ENCODE measurements around the gene CTAGE6. TPM values are rescaled to one million over a fixed set of nuclear protein-coding genes. Genes with fewer than 3 reads are reported as not detected.
"Not testable (repeated sequence)": the region's sequence is repeated elsewhere in the genome, so short reads cannot be mapped to it uniquely, and the experiment has no call there.

The CTAGE6 gene
- total and polyA plus RNA-seq, 2 donors (not counting 1 experiment from before 2014, with no cell fraction given): 1.9 TPM; not detected in 1

- Histone ChIP-seq H3K4me2 (replicated peaks; ENCODE audit: low read depth, low read length, poor library complexity, severe bottlenecking) (no peak overlapping the region), H2AFZ (ENCODE audit: insufficient read depth, low read depth, low read length, poor library complexity, severe bottlenecking) (no peak overlapping the region), H3K9me3 (ENCODE audit: control extremely low read depth in 1 of 3, control insufficient read depth in 2 of 3, insufficient read depth in 1 of 3, low read length in 2 of 3) (no peaks in the 10 kb centered on the region), H3K9ac (ENCODE audit: low read length) (no peak overlapping the region), H3K4me3 (ENCODE audit: control extremely low read depth in 1 of 5, extremely low read depth in 1 of 5, insufficient read depth in 1 of 5, low read depth in 2 of 5, low read length in 4 of 5) (no peak overlapping the region), H3K4me1 (ENCODE audit: control insufficient read depth in 2 of 2, insufficient read depth in 2 of 2, low read length in 2 of 2) (no peaks in the 10 kb centered on the region), H4K20me1 (ENCODE audit: control insufficient read depth, insufficient read depth, low read length, poor library complexity, severe bottlenecking) (no peaks in the 10 kb centered on the region), H3K27me3 (replicated peaks in 1 of 4; ENCODE audit: control extremely low read depth in 1 of 4, control insufficient read depth in 3 of 4, insufficient read depth in 4 of 4, low read length in 3 of 4) (no peaks in the 10 kb centered on the region), H3K79me2 (ENCODE audit: control insufficient read depth, insufficient read depth, low read length) (no peaks in the 10 kb centered on the region), H3K27ac (ENCODE audit: low read length in 2 of 2) (no peak overlapping the region), H3K36me3 (replicated peaks in 1 of 2; ENCODE audit: control extremely low read depth in 1 of 2, control insufficient read depth in 1 of 2, extremely low read depth in 1 of 2, insufficient read depth in 2 of 2, low read length in 1 of 2) (peaks cover 0 to 2% of the 10 kb centered on the region in 2 experiments)
- intact Hi-C loops (cut with micrococcal nuclease): no loop called here
- no peak for DNase-seq
- ChIA-PET POLR2A (interaction anchor here (0.5 kb wide), 1 partner anchor 1075 kb away, joined by 3 read pairs; no protein-coding TSS in a partner anchor), CTCF (interaction anchor here (0.9 kb wide), 1 partner anchor 394 kb away, joined by 3 read pairs; no protein-coding TSS in a partner anchor)
- TF ChIP-seq EZH2 (IDR thresholded peaks at IDR 0.05; ENCODE audit: borderline replicate concordance, insufficient read depth, low read depth, low read length, poor library complexity, severe bottlenecking) (no peak), CTCF (IDR thresholded peaks at IDR 0.05) (no peak)
- ATAC-seq (ENCODE audit: low read depth): no peak
- WGBS (ENCODE audit: insufficient coverage): 92% methylated on average over 4 of the region's 5 CpGs
- H3K27ac Mint-ChIP-seq: no peak overlapping the region
- no peaks in the 10 kb centered on the region for H3K9me3 Mint-ChIP-seq (ENCODE audit: insufficient read depth)
- H3K4me3 Mint-ChIP-seq: no peak overlapping the region
- H3K27me3 Mint-ChIP-seq: no peaks in the 10 kb centered on the region
- H3K4me1 Mint-ChIP-seq: no peaks in the 10 kb centered on the region
Observed at GRCh38 chr7:143733876-143734275, 23.6 kb downstream of the CTAGE6 start.

DNA sequence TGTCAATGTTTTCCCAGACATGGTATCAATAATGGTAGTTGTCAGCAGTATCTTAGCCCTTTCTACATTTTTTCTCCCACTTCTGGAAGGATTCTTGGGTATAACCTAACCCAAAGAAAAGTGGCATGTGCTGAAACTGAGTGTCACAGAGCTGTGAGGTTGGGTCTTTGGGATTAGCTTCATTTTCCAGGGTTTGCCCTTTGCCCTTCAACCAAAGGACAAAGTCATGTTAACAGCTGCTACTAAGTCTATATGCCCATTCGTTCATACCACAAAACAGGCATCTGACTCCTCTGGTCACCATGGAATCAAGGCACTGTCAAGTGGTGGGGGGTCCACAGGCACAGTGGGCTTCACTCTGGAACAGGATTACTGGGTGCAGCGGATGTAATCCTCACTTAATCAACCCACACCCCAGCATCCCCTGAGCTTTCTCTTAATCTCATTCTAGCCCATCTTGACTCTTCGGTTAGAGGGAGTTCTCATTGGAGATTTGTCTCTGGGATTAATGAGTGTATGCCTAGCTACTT is 29.1 kb downstream of the CTAGE6 start:
- no peak for ATAC-seq (ENCODE audit: low read depth)
- Mint-ChIP-seq H3K4me1 (no peaks in the 10 kb centered on the region), H3K27me3 (no peaks in the 10 kb centered on the region), H3K4me3 (no peak overlapping the region), H3K9me3 (ENCODE audit: insufficient read depth) (no peaks in the 10 kb centered on the region), H3K27ac (no peak overlapping the region)
- Histone ChIP-seq H3K4me1 (ENCODE audit: control insufficient read depth in 2 of 2, insufficient read depth in 2 of 2, low read length in 2 of 2) (no peaks in the 10 kb centered on the region), H2AFZ (ENCODE audit: insufficient read depth, low read depth, low read length, poor library complexity, severe bottlenecking) (no peak overlapping the region), H4K20me1 (ENCODE audit: control insufficient read depth, insufficient read depth, low read length, poor library complexity, severe bottlenecking) (no peaks in the 10 kb centered on the region), H3K27me3 (replicated peaks in 1 of 4; ENCODE audit: control extremely low read depth in 1 of 4, control insufficient read depth in 3 of 4, insufficient read depth in 4 of 4, low read length in 3 of 4) (no peaks in the 10 kb centered on the region), H3K27ac (ENCODE audit: low read length in 2 of 2) (no peak overlapping the region), H3K9me3 (ENCODE audit: control extremely low read depth in 1 of 3, control insufficient read depth in 2 of 3, insufficient read depth in 1 of 3, low read length in 2 of 3) (no peaks in the 10 kb centered on the region), H3K79me2 (ENCODE audit: control insufficient read depth, insufficient read depth, low read length) (no peaks in the 10 kb centered on the region), H3K36me3 (replicated peaks in 1 of 2; ENCODE audit: control extremely low read depth in 1 of 2, control insufficient read depth in 1 of 2, extremely low read depth in 1 of 2, insufficient read depth in 2 of 2, low read length in 1 of 2) (peaks cover 0 to 2% of the 10 kb centered on the region in 2 experiments), H3K4me3 (ENCODE audit: control extremely low read depth in 1 of 5, extremely low read depth in 1 of 5, insufficient read depth in 1 of 5, low read depth in 2 of 5, low read length in 4 of 5) (no peak overlapping the region), H3K4me2 (replicated peaks; ENCODE audit: low read depth, low read length, poor library complexity, severe bottlenecking) (no peak overlapping the region), H3K9ac (ENCODE audit: low read length) (no peak overlapping the region)
- TF ChIP-seq CTCF (IDR thresholded peaks at IDR 0.05) (no peak), EZH2 (IDR thresholded peaks at IDR 0.05; ENCODE audit: borderline replicate concordance, insufficient read depth, low read depth, low read length, poor library complexity, severe bottlenecking) (no peak)
- WGBS (ENCODE audit: insufficient coverage): 83% methylated on average over 1 of the region's 3 CpGs
- DNase-seq: no peak
- CTCF ChIA-PET: interaction anchor here (1.0 kb wide), 1 partner anchor 9 kb away, joined by 3 read pairs; no protein-coding TSS in a partner anchor
- POLR2A ChIA-PET: no interaction called here
- intact Hi-C loops (cut with micrococcal nuclease): no loop called here

GRCh38 chr7:143727561-143727960 is 29.9 kb downstream of the CTAGE6 start:
- H3K9me3 ChIP-seq (ENCODE audit: control extremely low read depth in 1 of 3, control insufficient read depth in 2 of 3, insufficient read depth in 1 of 3, low read length in 2 of 3); intact Hi-C loops (cut with micrococcal nuclease); H3K27me3 ChIP-seq (replicated peaks in 1 of 4; ENCODE audit: control extremely low read depth in 1 of 4, control insufficient read depth in 3 of 4, insufficient read depth in 4 of 4, low read length in 3 of 4); H3K4me3 ChIP-seq (ENCODE audit: control extremely low read depth in 1 of 5, extremely low read depth in 1 of 5, insufficient read depth in 1 of 5, low read depth in 2 of 5, low read length in 4 of 5); H3K4me2 ChIP-seq (replicated peaks; ENCODE audit: low read depth, low read length, poor library complexity, severe bottlenecking); H3K4me1 ChIP-seq (ENCODE audit: control insufficient read depth in 2 of 2, insufficient read depth in 2 of 2, low read length in 2 of 2); H3K9ac ChIP-seq (ENCODE audit: low read length); H3K27ac Mint-ChIP-seq; H4K20me1 ChIP-seq (ENCODE audit: control insufficient read depth, insufficient read depth, low read length, poor library complexity, severe bottlenecking); H3K27me3 Mint-ChIP-seq; CTCF ChIA-PET; H3K4me1 Mint-ChIP-seq; H2AFZ ChIP-seq (ENCODE audit: insufficient read depth, low read depth, low read length, poor library complexity, severe bottlenecking); DNase-seq; H3K27ac ChIP-seq (ENCODE audit: low read length in 2 of 2); H3K9me3 Mint-ChIP-seq (ENCODE audit: insufficient read depth); POLR2A ChIA-PET; H3K4me3 Mint-ChIP-seq; H3K36me3 ChIP-seq (replicated peaks in 1 of 2; ENCODE audit: control extremely low read depth in 1 of 2, control insufficient read depth in 1 of 2, extremely low read depth in 1 of 2, insufficient read depth in 2 of 2, low read length in 1 of 2); H3K79me2 ChIP-seq (ENCODE audit: control insufficient read depth, insufficient read depth, low read length): not testable (repeated sequence)
- no CpG with 5 or more reads among the region's 7 CpGs for WGBS (ENCODE audit: insufficient coverage)
- ATAC-seq (ENCODE audit: low read depth): peak; percentile 56
